Endothelial cell of umbilical vein (primary cell): ENCODE data around the gene WDR93. TPM values are rescaled to one million over a fixed set of nuclear protein-coding genes. Genes with fewer than 3 reads are reported as not detected.
A peak's percentile ranks its signal among the peaks of the same experiment; 100 is the strongest.

Experiments
- BruUV-seq: library from RNA; stranded (reverse); fragments of 400-500 nt; replicated peaks from 2 replicates; lab custom pipeline; 2021; lab: Mats Ljungman, UMichigan
- CTCF ChIA-PET: fragments of 300-600, 350-600 bp; sonication (Branson Sonifier 250); formaldehyde crosslinking; loops from one replicate; lab custom pipeline; 2021; ENCODE audit warnings: antibody characterized with exemption, inconsistent platforms; lab: Charles Lee
- POLR2A ChIA-PET: fragments of 300-600, 350-600 bp; sonication (Branson Sonifier 250); formaldehyde crosslinking; loops from one replicate; lab custom pipeline; 2021; ENCODE audit warnings: antibody characterized with exemption, inconsistent platforms; lab: Charles Lee
- DNase-seq: peaks from one replicate; pipeline ENCODE4 v3.0.0-alpha.2; 2011; ENCODE audit warnings: low read depth, low spot score
- FAIRE-seq: peaks from 2 replicates; lab custom pipeline; 2011; peaks lifted over from hg19 to GRCh38; lab: Jason Lieb, UNC
- H2AFZ ChIP-seq: 2 replicates; pipeline ENCODE4 v1.6.0; 2012; ENCODE audit warnings: low read depth, low read length, control low read depth, inconsistent platforms
- H3K27ac ChIP-seq: 2 replicates; pipeline ENCODE4 v1.5.1; 2011; ENCODE audit warnings: low read depth, mild to moderate bottlenecking, control low read depth, low read length, moderate library complexity; ENCODE audit not compliant: insufficient read depth
- H3K27me3 ChIP-seq, 2 experiments: 2 replicates each; pipeline versions ENCODE4 v1.6.0 to v1.6.1; 2011; ENCODE audit warnings: low read length in 2 of 2, mixed read lengths in 1 of 2; ENCODE audit not compliant: control insufficient read depth in 2 of 2, insufficient read depth in 2 of 2
- H3K36me3 ChIP-seq, 2 experiments: 2 replicates in 1 of 2; 3 replicates in 1 of 2; pipeline ENCODE4 v1.5.1; 2011; ENCODE audit warnings: low read length in 2 of 2, mild to moderate bottlenecking in 1 of 2, moderate library complexity in 1 of 2; ENCODE audit not compliant: control insufficient read depth in 2 of 2, insufficient read depth in 2 of 2; ENCODE audit errors: extremely low read depth in 1 of 2
- H3K4me1 ChIP-seq: 3 replicates; pipeline ENCODE4 v1.5.1; 2011; ENCODE audit warnings: mild to moderate bottlenecking, low read length; ENCODE audit not compliant: control insufficient read depth, insufficient read depth; ENCODE audit errors: extremely low read depth
- H3K4me2 ChIP-seq: 2 replicates; pipeline ENCODE4 v1.6.1; 2011; ENCODE audit warnings: low read length, control low read depth, mixed read lengths; ENCODE audit not compliant: insufficient read depth
- H3K4me3 ChIP-seq, 3 experiments: fragments of 200-600 bp in 1 of 3; sonication (generic), shearing (Covaris generic) in 1 of 3; replicated peaks in 1 of 3; 2 replicates each; pipeline ENCODE4 v1.5.1; 2011 to 2016; ENCODE audit warnings: control low read depth in 3 of 3, low read length in 3 of 3, mild to moderate bottlenecking in 2 of 3, inconsistent platforms in 1 of 3, low read depth in 1 of 3, moderate library complexity in 1 of 3; ENCODE audit not compliant: insufficient read depth in 1 of 3
- H3K79me2 ChIP-seq: 2 replicates; pipeline ENCODE4 v1.6.0; 2012; ENCODE audit warnings: low read length, inconsistent platforms; ENCODE audit not compliant: control insufficient read depth, insufficient read depth
- H3K9ac ChIP-seq: replicated peaks from 2 replicates; pipeline ENCODE3; 2011; ENCODE audit warnings: low read length, control low read depth; ENCODE audit not compliant: insufficient read depth; ENCODE audit errors: extremely low read depth
- H3K9me1 ChIP-seq: replicated peaks from 3 replicates; pipeline ENCODE4 v1.6.0; 2011; ENCODE audit warnings: mild to moderate bottlenecking, low read length; ENCODE audit not compliant: control insufficient read depth, insufficient read depth; ENCODE audit errors: extremely low read depth
- H3K9me3 ChIP-seq: replicated peaks from 2 replicates; pipeline ENCODE4 v1.5.1; 2012; ENCODE audit warnings: low read length, inconsistent platforms; ENCODE audit not compliant: control insufficient read depth, insufficient read depth
- H4K20me1 ChIP-seq: replicated peaks from 2 replicates; pipeline ENCODE3; 2011; ENCODE audit warnings: mild to moderate bottlenecking, low read length; ENCODE audit not compliant: control insufficient read depth, insufficient read depth; ENCODE audit errors: extremely low read depth
- FOS ChIP-seq: IDR thresholded peaks from 2 replicates; pipeline ENCODE4 v1.6.1; 2011; ENCODE audit warnings: mild to moderate bottlenecking, low read length, moderate library complexity, borderline replicate concordance; ENCODE audit not compliant: insufficient read depth
- JUN ChIP-seq: IDR thresholded peaks from 2 replicates; pipeline ENCODE4 v1.6.1; 2011; ENCODE audit warnings: borderline replicate concordance, low read depth; ENCODE audit not compliant: insufficient read length, insufficient read depth
- MAX ChIP-seq: IDR thresholded peaks from 2 replicates; pipeline ENCODE4 v1.6.1; 2011; ENCODE audit not compliant: insufficient read depth, insufficient read length
- MYC ChIP-seq: IDR thresholded peaks from one replicate; pipeline ENCODE4 v1.6.1; 2011; ENCODE audit warnings: mild to moderate bottlenecking, low read depth, low read length
- POLR2A ChIP-seq: IDR thresholded peaks from 2 replicates; pipeline ENCODE4 v1.6.1; 2012; ENCODE audit warnings: low read depth, mild to moderate bottlenecking, control low read depth, low read length
- POLR2AphosphoS5 ChIP-seq: IDR thresholded peaks from 2 replicates; pipeline ENCODE4 v1.6.1; 2012; ENCODE audit warnings: low read depth, mild to moderate bottlenecking, control low read depth, low read length, moderate library complexity; ENCODE audit not compliant: insufficient read depth
- dilution Hi-C: fragments of 300-500 bp; cut with MboI; formaldehyde crosslinking; loops from one replicate; pipeline ENCODE4 v1.15.0; 2019; ENCODE audit warnings: low sequenced_read_pairs; ENCODE audit not compliant: extremely low pct_ligation_motif_present
- intact Hi-C: fragments of 100-400 bp; cut with micrococcal nuclease; formaldehyde crosslinking; loops from one replicate; pipeline ENCODE4 v1.10.0; 2022
- polyA plus RNA-seq, 4 experiments: library from polyadenylated mRNA; depleted of rRNA in 3 of 4; stranded (reverse) in 3 of 4; unstranded in 1 of 4; fragments of >200 nt; gene quantifications; 2 replicates each; pipeline versions ENCODE4 v1.2.1 to v1.2.3, GENCODE V29; 2011 to 2012; ENCODE audit warnings: missing spikeins in 1 of 4
- total RNA-seq: library from RNA; stranded (reverse); gene quantifications from 2 replicates; pipeline ENCODE4 v1.2.3, GENCODE V29; 2021

WDR93 gene
- total and polyA plus RNA-seq, 2 donors (not counting 3 experiments of a cell fraction or from before 2014, with no cell fraction given): 0.07 TPM; not detected in 1

GRCh38 chr15:89665449-89666181, 25.0 kb upstream of the WDR93 start:
- CTCF ChIA-PET: interaction anchor here (1.4 to 4.6 kb wide), 3 partner anchors 11 to 247 kb away, joined by 3 to 55 read pairs (median 3); partner anchors contain the start of genes ARPIN and KIF7
- H3K9me3 ChIP-seq: no peaks in the 10 kb centered on the region
- FAIRE-seq (peak; percentile 76), DNase-seq (peak; percentile 36)
- dilution Hi-C loops (no loop called here), intact Hi-C loops (no loop called here)
- peak overlapping the region; percentile 74 for H3K4me2 ChIP-seq
- POLR2A ChIA-PET: no interaction called here
- TF ChIP-seq JUN: no peak
- no peak for TF ChIP-seq MAX
- TF ChIP-seq POLR2AphosphoS5: peak; percentile 70
- TF ChIP-seq FOS: peak; percentile 16
- TF ChIP-seq MYC: no peak
- peak; percentile 66 for TF ChIP-seq POLR2A
- peak overlapping the region; percentile 92 for H2AFZ ChIP-seq
- H3K4me1 ChIP-seq: peaks cover 20% of the 10 kb centered on the region
- H3K9me1 ChIP-seq: no peaks in the 10 kb centered on the region
- H4K20me1 ChIP-seq: no peaks in the 10 kb centered on the region
- H3K27ac ChIP-seq: no peak overlapping the region
- H3K27me3 ChIP-seq: no peaks in the 10 kb centered on the region
- H3K79me2 ChIP-seq: no peaks in the 10 kb centered on the region
- H3K36me3 ChIP-seq: no peaks in the 10 kb centered on the region
- no TSS peak for BruUV-seq
- H3K9ac ChIP-seq: peak overlapping the region; percentile 54
- H3K4me3 ChIP-seq: peak overlapping the region in 2 of 3 experiments; percentile 30 to 33
